EH (cell line): ENCODE measurements around the gene TMEM87A.
"Not testable (repeated sequence)": the region's sequence is repeated elsewhere in the genome, so short reads cannot be mapped to it uniquely, and the experiment has no call there.

ENCODE experiments used
- DNase-seq: peaks from one replicate; pipeline ENCODE4 v3.0.0-alpha.2; 2015; ENCODE audit warnings: low read depth

TMEM87A gene, protein sequence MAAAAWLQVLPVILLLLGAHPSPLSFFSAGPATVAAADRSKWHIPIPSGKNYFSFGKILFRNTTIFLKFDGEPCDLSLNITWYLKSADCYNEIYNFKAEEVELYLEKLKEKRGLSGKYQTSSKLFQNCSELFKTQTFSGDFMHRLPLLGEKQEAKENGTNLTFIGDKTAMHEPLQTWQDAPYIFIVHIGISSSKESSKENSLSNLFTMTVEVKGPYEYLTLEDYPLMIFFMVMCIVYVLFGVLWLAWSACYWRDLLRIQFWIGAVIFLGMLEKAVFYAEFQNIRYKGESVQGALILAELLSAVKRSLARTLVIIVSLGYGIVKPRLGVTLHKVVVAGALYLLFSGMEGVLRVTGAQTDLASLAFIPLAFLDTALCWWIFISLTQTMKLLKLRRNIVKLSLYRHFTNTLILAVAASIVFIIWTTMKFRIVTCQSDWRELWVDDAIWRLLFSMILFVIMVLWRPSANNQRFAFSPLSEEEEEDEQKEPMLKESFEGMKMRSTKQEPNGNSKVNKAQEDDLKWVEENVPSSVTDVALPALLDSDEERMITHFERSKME

DNA sequence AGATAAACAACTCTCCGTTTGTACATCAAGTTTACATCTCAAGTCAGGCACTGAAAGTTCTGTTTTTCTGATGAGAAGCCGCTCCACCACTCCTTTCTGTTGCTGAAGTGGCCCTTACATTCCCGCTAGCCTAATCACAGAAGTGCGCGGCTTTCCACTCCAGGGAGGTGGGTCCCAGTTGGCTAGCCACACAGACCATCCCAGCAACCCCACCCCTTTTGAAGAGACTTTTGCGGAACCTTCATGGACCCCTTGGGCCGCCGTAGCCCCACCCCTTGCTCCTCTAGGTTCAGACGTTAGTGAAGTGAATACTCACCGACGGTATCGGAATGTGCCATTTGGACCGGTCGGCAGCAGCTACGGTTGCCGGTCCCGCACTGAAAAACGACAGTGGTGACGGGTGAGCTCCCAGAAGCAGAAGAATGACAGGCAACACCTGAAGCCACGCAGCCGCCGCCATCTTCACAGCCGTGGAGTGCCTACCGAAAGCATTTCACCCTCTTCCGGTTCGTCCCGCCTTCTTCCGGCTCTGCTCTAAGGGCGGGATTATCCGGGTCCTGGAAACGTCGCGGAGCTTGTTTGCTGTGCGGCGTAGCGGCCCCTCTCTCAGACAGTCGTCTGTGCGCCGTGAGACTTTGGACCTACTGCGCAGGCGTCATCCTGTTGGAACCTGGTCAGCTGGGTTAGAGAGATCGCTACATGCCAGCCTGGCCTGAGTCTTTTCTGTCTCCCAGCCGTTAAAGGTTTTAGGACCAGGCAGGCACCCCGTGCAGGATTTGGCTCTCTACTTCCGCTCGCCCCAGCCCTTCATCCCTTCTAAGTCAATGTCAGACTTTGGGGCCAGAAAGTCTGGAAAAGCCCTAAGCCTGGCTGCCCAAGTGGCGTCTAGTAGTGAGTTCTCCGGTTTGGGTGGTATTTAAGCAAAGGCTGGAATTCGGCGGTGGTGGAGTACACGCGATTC is at the start of gene TMEM87A, which contains the start of gene GANC:
Gene TMEM87A (minus strand): TSS at position 495 of the 961 bp plus-strand sequence. CDS start 35 bp downstream, at position 460.
Gene GANC (plus strand): TSS at position 263 of the 961 bp plus-strand sequence. CDS start 1,281 bp downstream, outside the sequence.
- DNase-seq: peak; percentile 99

DNA sequence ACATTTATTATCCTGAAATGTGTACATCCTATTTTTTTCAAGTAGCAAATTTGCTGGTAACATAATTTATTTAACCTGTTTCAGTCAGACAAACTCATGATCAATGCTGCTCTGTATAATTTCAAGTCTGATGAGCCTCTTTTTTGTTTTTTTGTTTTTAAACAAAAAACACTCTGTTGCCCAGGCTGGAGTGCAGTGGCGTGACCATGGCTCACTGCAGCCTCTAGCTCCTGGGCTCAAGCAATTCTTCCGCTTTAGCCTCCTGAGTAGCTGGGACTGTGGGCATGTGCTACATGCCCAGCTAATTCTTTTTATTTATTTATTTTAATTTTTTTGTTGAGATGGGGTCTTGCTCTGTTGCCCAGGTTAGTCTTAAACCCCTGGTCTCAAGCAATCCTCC is 46.0 kb upstream of the TMEM87A start:
- no peak for DNase-seq

DNA sequence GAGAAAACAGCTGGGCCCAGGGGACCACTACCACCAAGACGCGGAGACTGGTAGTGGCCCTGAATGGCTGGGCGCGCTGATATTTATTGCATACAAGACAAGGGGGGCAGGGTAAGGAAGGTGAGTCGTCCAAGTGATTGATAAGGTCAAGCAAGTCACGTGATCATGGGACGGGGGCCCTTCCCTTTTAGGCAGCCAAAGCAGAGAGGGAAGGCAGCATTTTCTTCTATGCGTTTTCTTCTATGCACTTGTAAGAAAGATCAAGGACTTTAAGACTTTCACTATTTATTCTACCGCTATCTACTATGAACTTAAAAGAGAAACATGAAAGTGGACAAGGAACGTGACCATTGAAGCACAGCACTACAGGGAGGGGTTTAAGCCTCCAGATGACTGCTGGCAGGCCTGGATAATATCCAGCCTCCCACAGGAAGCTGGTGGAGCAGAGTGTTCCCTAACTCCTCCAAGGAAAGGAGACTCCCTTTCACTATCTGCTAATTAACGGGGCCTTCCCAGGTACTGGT is 43.1 kb upstream of the TMEM87A start:
- not testable (repeated sequence) for DNase-seq

DNA sequence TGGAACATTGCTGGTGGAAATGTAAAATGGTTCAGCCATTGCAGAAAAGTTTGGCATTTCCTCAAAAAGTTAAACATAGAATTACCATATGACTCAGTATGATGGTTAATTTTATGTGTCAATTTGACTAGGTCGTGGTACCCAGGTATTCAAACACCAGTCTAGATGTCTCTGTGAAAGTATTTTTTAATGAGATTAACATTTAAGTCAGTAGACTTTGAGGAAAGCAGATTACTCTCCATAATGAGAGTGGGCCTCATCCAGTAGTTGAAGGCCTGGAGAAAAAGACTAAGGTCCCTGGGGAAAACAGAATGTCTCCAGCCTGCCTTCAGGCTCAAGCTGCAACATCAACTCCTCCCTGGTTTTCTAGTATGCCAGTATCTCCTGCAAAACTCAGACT is 42.3 kb upstream of the TMEM87A start:
- DNase-seq: peak; percentile 37

DNA sequence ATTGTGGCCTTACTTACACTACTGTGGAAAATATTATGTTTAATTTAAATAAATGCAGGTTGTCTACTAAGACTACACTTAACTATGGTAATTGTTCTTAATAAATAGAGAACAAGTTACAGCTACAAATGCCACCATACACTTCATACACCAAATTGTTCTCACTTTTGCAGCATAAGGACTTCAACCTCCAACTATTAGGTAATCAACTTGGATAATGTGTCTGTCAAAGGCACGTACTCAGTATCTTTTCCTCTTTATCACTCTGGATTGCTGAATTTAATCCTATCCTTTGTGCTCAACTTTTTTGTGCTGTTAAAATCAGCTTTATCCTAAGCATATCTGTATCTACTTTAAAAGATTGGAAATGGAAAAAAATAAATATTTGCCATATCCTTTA is 41.6 kb upstream of the TMEM87A start:
- DNase-seq: no peak

DNA sequence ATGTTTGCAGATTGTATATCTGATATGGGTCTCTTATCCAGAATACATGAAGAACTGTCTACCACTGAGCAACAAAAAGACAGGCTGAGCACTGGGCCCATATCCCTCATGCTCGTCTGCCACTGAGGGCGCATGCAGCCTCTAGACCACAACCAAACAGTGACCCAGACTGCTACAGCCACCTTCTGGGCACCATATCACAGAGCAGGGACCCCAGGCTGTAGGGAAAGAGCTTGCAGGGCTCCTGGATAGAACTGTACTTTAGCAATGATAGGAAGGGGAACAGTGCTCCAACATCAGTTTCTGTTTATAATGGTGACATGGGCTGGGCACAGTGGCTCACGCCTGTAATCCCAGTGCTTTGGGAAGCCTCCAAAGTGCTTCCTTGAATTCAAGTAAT is 40.2 kb upstream of the TMEM87A start:
- no peak for DNase-seq

DNA sequence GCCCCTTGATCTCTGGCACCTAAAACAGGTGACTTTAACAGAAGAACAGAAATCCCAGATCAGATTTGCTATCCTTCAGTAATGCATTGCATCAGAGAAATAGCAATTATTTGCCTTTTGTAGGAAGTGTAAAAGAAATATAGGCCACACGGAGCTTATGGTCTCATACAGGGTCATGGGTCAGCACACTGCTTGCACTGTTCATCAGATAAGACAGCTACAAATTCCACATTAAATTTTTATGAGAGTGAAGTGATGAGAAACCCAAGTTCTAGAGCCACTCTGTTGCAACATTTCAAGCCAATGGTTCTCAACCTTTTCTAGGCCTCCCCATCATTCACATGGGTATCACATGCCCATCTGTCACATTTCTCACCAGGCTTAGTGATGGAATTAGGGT is 33.4 kb upstream of the TMEM87A start:
- peak; percentile 43 for DNase-seq

DNA sequence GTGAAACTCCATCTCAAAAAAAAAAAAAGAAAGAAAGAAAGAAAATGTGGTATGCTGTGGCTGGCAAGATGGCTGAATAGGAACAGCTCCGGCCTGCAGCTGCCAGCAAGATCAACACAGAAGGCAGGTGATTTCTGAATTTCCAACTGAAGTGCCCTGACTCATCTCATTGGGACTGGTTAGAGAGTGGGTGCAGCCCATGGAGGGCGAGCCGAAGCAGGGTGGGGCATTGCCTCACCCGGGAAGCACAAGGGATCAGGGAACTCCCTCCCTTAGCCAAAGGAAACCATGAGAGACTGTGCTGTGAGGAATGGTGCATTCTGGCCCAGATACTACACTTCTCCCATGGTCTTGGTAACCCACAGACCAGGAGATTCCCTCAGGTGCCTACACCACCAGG is 27.8 kb upstream of the TMEM87A start:
- DNase-seq: not testable (repeated sequence)

DNA sequence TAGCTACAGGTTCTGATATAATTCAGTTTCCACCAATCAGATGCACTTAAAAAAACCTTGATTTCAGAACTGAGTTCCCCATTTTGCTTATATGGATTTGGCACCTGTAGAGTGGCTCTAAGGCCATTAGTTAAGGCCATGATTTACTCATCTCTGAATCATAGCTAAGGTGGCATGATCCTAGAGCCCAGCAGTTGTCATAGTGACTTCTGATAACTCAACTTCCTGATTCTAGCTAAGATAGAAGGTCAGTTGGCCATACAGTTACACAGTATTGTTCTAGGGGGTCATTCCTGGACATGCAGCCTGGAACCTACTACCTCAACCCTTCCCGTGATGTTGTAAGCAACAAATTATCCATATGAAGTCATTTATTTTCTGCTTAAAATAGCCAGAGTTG is 15.9 kb upstream of the TMEM87A start:
- DNase-seq: no peak

DNA sequence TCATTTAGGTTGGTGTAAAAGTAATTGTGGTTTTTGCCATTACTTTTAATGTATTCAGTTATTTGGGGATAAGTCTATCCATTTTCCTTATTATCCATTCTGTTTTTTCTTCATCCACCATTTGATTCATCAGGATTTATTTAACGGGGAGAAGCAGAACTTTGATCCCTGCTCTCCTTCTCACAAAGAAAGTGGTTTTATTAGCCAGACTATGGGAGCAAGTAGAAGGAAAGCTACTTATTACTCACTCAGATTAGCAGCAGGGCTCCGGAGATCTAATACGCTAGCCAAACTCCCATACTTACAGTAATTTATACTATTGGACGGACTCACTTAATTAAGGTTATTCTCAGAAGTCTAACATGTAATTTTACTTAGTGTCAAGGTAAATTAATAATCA is 14.7 kb upstream of the TMEM87A start:
- no peak for DNase-seq

DNA sequence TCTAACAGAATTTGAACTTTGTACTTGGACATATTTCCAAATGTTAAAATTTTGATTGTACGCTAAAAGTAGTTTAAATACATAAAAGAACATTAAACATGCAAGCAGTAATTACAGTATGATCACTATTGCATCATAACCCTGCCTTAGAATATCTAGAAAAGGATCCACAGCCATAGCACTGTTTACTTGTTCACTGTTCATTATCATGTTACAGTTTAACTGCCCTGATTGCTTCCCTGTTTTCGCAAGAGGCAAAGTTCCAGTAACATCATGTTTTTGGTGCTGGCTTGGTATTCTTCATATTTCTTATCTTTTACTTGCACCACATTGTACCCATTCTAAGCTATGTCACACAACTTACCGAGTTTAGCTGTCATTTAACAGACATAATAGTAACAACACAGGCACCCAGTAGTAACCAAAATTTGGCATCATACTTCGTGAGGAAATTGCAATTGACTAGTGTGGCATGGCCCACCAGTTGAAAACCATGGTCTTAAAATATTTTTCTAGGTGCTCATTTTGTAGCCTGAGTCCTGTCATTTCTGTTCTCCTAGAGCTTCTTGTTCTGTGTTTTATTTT is 13.3 kb upstream of the TMEM87A start:
- peak; percentile 47 for DNase-seq

DNA sequence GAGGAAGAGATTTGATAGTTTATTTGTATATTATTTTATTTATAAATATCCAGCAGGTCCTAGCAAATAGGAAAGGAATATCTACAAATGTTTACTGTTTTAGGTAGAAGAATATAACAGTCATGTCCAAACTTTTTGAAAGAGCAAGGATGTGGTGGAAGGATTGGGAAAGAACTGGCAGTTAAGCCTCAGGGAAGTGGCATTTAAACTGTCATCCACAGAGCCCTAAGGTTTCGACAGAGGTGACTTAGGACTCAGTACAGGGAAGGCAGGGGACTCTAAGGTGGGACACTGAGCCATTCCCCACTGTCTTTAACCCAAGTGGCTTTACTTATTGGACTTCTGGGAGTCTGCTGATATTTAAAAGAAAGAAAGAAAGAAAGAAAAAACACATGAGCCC is 11.8 kb upstream of the TMEM87A start:
- peak; percentile 47 for DNase-seq

DNA sequence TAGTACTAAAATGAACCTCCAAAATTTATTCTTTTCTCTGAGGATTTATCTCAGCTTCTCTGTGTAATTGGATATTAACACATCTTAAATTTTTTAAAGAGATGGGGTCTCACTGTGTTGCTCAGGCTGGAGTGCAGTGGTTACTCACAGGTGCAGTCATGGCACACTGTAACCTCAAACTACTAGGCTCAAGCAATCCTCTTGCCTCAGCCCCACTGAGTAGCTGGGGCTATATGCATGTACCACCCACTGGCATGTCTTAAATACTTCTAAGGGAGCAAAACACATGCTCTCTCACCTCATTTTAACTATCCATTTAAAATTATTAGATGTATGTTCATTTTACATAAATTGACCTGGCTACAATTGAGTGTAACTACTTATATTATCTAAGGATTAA is 11.3 kb upstream of the TMEM87A start:
- DNase-seq: no peak

DNA sequence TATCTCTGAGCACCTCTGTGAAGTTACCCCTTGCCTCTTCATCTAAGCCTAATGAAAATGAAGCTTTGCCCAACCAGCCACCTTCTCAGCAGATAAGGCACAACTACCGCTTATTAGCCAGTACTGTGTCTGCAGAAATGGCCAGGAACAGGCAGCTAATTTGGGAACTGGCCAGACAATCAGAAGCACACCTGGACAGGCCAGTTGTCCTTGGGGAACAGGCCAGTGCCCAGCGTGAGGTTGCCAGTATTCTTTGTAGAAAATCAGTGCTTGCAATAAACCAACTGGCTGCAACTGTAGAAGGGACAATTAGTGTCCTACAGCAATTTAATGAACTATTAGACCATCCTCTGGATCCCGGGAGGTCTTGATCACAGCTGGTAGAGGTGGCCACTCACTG is 10.4 kb upstream of the TMEM87A start:
- DNase-seq: no peak

DNA sequence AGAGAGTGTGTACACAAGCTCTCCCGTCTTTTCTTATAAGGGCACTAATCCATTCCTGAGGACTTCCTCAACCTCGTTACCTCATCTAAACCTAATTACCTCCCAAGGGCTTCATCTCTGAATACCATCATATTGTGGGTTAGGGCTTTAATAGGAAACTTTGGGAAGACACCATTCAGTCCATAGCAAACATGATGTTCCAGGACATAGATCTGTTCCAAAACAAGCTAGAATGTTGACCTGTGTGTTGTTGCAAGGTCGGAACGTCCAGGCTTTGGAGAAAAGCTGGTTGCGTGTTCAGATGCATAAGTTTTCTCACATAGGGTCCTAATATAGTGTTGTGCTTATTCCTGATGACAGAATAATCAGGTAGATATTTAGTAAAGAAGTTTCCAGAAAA is 9.7 kb upstream of the TMEM87A start:
- DNase-seq: no peak

DNA sequence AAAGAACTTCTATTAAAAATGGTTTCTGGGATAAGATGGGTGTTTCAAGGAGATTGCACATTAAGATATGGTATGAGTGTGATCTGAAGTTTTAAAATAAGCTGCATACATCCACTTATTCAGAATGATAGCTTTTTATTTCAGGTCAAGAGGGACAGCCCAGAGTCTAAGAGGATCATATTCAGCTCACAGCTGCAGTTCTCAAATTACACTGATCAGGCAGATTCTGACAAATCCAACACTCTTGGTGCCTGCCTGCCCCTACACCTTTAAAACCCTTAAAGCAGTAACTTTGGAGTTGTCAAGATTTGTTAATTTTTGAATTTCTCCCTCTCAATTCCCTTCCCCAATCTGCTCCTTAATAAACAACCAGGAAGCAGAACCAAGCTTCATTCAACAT is 9.1 kb upstream of the TMEM87A start:
- no peak for DNase-seq

DNA sequence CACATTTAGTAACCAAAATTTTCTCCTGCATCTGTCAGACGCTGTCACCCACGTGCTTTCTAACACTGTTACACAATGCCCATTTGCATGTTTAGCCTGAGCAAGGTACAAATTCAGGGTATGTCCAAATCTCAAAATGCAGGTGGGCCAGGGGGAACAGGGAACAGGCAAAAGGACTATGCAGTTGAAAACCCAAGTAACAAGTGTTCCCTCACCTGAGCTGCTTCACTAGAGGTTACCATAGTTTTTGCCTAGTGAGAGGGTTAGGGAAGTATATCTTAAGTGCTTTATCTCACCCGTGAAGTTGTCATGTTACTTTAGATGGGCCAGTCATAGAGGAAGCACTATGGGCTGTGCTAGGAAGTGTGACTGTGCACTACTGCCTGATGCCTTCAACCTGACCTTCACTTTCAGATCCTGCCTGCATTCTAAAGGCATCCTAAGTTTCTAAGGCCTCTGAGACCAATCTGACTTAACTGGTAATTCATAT is 6.0 kb upstream of the TMEM87A start:
- DNase-seq: no peak

DNA sequence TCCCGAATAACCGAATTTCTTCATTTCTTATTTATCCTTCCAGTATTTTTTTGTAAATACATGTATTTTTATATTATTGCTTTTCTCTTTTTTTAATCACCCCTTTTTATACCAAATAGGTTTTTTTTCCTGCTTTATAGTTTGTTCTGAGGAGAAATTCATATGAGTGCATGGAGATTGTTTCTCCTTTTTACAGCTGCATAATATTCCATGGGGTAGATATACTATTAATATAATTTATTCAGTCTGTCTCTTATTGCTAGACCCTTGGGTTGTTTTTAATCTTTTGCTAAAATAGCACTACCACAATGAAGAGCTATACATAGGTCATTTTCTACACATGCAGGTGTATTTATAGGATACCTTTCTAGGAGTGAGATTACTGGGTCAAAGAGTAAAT is 3.5 kb upstream of the TMEM87A start:
- DNase-seq: no peak

DNA sequence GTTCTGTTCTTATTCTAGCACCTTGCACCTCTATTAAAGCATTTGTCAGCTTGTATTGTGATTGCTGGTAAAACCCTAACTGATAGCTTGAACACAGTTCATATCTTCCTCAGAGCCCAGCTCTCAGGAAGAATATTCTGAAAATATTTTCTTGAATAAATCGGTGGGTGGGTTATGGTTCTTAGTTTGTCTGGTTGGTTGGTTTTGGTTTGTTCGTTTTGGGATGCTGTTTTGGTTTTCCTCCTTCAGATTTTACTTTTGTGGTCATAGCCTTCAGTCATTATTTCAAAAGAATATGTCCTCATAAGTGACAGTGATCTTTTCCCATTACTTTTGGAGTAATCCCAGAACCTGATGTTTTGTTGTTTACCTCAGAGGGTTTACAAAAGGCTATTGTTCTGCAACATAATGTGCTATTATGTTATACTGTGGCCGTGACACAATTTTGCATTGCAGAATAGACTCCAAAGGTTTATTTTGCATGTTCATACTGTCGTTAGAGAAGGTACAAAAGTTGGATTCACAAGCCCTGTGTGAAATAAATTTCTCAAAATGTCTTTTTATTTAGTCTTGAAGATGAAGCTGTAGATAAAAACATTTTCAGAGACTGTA is 2.7 kb upstream of the TMEM87A start:
- DNase-seq: no peak

DNA sequence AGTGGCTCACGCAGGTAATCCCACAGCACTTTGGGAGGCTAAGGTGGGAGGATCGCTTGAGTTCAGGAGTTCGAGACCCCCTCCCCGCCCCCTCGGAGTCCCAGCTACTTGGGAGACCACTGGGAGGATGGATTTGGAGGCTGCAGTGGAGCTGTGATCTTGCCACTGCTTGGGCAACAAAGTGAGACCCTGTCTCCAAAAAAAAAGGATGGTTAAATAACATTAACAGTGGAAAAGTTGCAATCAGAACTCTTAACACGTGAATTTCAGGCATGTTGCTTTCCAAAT is 1.4 kb upstream of the TMEM87A start:
- DNase-seq: peak; percentile 1

DNA sequence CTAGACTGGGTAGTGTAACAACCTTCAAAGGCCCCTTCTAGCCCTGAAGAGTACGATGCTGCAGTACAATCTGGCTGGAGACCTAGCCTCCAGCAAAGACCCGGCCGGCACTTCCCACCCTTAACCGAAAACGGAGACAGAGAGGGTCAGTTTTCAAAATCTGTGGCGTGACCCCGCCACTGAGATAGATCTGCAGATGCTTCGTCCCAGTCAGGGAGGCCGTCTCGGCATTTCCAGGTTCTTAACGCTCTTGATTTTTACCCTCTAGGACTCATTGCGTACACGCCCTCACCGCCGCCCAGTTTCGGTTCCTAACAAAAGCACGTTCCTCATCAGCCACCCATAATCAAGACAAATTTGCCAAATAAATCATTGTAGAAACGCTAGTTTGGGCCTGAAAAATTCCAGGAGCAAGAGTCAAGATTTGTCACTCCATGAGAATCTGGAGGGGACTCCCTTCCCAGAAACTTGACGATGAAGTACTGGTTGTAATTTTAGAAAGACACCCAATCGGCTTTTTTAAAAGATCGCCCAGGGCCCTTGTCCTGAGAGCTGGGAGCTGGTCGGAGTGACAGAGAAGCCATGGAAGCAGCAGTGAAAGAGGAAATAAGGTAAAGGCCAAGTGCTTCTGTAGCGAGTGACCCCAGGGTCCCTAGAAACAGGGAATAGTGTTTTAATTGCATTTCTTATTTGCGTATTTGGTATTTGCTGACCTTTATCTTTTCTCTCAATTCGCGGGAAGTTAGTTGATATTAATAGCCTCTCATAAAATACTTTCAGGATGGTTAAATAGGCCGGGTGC is 868 bp upstream of the TMEM87A start:
- peak; percentile 89 for DNase-seq
